Midbrain (tissue), 1 donor: ENCODE data around the gene PPIL1.

Experiments used
- DNase-seq: peaks from one replicate; lab custom pipeline; 2025; lab: John Stamatoyannopoulos, UW

The PPIL1 gene

DNA sequence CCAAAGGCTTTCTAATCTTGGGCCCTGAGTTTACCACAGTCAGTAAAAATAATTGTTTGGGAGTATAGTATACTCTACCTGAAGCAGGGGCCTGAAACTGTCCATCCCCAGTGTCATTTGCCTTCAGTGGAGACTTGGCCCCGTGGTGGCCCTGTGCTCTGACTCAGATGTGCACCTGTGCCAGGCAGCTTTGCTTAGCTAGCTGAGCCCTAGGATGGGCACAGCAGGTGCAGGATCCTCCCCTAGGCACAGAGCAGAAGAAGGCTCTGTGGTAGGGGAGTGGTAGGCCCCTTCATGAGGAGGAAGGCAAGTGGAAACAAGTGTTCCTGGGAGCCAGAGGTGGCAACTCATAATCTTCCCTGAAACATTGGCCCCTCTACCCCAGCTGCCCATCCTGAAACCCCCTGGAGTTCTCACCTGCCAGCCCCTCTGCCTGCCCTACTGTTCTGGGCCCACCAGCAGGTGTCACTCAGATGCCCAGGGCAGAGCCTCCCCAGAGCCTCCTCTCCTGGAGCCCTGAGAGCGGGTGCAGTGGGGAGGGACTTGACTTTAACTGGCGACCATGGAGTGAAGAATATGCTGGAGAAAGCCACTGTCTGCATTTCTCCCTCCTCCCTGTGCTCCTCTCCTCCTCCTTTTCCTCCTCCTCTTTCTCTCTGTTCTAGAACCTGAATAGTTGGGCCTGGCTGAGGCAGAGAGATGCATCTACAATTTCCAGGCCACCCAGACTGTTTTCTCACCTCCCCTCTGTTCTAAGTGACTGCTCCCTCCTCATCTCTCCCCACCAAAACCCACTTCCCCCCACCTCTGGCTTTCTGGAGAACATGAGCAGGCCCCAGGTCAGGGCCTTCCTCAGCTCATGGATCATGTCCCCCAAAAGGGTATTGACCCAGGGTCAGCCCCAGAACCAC is 38.2 kb downstream of the PPIL1 start:
- no peak for DNase-seq

DNA sequence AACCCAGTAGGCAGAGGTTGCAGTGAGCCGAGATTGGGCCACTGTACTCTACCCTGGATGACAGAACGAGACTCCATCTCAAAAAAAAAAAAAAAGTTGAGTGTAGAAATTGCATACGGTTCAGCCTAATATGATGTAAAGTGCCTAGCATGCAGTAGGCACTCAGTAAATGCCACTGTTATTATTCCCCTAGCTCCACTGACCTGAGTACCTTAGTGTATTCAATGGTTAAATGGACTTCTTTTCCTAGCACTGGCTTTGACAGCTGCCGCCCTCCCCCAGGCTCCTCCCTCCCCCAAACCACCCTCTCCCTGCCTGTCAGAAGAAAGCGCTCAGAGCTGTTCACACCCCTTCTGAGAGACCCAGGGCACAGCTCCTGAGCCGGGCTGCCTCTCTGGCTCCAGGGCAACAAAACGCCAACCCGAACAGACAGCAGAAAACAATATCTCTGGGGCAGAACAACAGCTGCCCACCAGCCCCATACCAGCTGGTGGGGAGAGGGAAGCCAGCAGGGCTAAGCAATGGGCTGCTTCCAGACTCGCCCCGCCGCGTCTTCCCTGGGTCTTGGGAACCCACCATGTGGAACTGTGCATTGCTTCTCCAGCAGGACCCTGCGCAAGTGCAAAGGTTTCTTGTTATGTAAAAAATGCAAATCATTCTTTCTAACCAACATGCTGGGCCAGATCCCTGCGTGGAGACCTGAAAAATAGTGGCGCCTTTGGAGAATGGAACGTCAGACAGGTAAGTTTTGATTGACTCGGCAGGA is 39.8 kb downstream of the PPIL1 start:
- DNase-seq: no peak

DNA sequence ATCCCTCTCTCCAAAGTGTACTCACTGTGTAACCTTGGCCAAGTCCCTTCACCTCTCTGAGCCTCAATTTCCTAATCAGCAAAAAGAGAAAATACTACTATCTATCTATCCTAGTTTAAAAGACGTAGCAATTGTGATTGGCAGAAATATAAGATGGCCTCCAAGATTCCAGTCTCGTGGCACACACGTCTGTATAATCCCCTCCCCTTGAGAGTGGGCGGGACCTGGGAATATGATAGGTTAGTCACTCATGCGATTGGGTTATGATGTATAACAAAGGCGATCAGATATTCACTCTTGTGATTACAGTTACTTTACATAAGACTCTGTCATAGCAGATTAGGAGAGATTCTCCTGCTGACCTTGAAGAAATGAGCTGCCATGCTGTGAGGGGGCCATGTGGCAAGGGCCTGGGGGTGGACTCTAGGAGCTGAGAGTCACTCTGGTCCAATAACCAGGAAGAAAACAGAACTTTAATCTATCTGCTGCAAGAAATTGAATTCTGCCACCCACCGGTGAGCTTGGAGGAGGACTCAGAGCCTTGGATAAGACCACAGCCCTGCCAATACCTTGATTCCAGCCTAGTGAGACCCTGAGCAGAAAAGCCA is 41.3 kb downstream of the PPIL1 start:
- DNase-seq: no peak

DNA sequence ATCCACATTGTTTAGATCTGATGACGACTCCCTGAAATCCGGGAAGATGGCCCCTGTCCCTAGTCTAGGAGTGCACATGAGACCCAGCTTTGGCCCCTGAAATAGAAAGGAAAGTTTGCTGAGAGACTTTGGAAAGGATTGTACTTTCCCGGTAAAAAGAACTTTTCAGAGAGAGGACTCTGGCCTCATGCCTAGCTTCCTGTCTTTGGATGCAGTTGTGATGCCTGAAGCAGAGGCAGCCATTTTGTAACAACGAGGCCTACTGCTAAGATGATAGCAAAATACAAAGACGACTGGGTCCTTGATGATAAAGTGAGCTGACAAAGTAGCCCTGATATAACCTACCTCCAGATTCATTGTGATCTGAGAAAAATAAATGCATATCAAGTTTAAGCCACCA is 42.3 kb downstream of the PPIL1 start:
- no peak for DNase-seq

DNA sequence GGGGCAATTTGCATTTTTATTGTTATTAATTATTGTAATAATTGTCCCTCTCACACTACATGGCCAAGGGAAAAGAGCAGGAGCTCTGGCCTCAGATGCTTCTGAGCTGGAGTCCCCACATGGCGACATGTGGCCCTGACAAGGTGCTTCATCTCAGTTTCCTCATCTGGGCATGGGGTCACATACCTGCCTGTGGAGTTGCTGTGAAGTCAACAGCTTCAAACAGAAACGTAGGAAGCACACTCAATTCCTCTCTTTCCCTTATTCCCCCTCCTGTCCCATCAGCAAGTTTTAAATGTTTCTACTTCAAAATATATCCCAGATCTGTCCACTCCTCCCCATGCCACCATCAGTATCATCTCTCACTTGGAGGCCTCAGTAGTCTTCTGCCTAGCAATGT is 44.0 kb downstream of the PPIL1 start:
- DNase-seq: no peak

DNA sequence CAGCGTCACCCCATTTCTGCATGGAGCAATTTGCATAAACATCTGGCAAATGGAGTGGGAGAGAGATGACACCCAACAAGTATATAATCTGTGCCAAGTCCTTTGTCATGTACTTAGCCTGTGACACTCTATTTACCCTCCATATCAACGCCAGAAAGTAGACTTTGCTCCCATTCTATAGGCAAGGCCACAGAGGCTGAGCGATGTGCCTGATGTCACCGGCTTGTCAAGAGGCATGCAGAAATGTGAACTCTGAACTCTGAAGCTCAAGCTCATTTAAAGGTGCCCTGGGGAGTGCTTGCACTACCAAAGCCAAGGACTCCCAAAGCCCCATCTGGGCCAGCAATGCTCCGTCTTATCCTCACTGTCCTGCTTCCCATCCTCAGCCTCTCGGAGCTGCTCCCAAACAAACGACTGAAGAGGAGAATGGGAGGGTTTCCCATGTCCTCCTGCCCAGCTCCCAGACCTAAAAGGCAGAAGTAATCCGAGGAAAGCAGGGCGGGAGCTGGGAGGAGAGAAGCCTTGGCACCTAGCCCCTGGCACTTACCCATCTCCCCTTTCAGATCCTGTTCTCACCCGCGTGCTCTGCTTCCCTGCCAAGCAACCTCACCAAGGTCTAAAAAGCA is 44.6 kb downstream of the PPIL1 start:
- DNase-seq: peak; percentile 74

DNA sequence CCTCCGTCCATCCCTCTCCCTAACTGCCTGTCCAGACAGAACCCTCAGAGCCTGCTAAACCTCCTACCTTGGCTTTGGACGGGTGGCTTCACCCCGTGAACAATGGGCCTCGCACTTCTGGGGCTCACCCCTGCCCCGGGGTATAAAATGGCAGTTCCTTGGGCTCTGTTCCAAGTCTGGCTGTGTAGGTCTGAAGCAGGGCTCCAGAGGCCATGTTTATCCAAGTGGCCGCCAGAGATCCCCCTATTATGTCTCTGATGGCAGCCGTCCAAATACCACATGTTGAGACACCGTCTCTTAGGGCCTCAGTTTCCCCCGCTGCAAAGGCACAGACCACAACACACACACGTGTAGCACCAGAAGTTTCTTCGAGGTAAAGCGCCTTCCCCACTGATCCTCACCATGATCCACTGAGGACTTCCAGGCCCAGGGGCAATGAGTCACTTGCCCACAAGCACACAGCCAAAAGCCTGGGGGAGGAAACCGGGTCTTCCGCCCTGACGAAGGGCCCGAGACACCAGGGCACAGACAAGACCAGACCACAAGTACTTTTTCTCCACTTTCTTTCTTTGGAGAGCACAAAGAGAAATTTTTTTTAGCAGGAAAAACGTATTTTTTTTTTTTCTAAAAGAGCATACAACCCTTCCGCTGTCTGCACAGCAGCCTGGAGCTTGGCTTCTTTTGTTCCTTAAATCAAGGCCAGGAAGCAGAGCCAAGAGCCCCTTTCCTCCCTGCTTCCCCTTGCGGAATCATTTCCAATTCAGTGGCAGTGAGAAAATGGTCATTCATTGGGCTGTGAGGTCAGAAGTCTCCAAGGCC is 47.1 kb downstream of the PPIL1 start:
- DNase-seq: peak; percentile 46

DNA sequence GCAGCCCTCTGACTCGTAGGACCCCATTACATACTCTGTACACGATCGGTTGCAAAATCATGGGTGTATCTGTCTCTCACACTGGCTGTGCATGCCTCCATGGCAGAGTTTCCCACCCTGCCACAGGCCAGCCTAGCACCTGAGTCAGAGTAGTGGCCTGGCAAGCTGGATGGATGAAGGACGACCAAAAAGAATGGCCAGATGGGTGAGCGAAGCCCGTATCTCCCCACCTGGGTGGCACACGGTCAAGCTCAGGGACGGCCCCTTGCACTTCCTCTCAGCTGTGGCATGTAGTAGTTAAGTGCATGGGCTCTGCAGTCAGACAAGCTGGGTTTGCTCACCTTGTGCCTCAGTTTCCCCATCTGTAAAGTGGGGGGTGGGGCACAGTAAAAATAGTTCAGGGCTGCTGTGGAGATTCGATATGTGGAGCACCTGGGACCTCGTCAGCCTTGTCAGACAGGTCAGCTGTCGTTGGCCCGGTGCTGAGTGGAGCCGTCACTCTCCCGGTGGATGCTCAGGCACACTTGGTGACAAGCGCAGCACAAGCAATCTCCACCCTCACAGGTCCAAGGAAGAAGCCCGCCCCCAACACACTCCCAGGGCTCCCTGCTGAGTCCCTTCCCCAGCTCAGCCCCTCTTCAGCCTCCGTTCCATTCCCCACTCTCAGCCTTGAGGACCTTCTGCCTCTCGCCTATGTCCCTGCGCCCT is 47.9 kb downstream of the PPIL1 start:
- DNase-seq: no peak

DNA sequence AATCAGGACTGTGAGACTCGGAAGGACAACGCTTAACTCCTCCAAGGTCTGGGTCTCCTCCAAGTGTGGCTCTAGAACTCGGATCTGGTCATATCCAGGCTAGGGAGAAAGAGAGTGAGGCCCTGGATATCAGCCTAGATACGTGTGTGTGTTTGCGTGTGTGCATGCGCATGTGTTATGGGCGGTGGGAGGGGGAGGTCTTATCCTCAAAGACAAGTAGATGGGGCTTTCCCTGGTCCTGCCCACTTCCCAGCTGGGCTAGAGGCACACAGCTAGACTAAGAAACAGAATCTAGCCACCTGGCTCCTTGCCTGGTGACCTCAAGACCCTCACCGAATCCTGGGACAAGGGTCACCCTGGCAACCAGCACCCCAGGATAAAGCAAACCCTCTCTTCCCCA is 48.6 kb downstream of the PPIL1 start:
- DNase-seq: no peak

DNA sequence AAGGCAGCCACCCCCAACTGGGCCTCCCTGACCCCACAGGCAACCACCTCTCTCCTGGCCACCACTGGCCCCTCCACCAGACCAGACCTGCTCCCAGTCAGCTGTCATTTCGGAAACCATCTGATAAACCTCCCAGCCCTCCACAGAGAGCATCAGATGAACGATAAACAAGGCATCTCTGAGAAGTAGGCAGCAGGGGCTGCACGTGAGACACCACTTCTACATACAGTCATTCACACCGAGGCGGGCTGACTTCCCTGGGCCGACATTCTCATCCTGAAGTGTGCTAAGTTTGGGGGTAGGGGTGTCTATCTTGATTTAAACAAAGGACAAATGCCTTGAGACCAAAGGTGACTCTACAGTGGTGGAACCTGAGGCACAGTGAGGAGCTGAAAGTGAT is 49.2 kb downstream of the PPIL1 start:
- no peak for DNase-seq

DNA sequence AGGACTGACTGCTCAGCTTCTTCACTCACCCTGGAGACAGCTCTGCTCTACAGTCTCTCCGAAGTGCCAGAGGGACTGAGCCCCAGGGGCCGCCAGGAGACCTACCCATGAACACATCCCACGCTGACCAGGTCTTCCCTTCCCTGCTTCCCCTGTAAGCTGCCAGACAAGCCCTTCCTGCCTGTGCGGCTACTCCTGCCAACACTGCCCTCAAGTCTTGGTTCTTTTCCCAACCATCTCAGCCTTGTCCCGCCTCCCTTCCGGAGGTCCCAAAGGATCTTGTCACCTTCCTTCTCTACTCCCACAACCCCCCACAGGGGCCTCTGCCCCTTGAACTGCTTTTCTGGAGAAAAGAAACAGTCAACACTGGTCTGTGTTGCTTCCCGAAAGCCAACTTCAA is 50.4 kb downstream of the PPIL1 start:
- DNase-seq: no peak

DNA sequence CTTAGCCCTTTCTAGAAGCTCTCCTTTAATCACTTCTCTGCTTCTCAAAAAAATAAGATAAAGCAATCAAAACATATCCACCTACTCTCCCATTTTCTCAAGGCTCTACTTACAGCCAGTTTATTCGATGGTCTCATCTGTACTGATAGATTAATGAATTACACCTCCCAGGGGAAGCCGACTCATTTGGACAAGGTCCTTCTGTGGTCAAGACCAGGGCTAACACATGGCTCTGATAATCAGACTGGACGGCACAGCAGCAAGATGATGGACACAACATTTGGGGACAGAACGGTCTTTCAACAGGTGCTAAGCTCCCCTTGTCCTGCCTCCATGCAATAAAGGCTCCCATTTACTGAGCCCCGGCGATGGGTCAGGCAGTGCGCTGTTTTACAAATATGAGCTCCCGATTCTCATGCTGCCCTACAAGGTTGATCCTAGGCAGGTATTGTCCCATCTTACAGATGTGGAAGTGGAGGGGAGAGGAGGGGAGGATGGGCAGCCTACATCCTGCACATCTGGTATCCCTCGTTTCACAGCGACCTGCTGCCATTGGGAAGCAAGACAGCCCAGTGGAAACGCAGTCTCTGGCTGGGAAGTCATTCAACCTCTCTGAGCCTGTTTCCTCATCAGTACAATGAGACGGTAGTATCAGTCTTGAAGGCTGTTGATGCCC is 51.0 kb downstream of the PPIL1 start:
- DNase-seq: no peak

DNA sequence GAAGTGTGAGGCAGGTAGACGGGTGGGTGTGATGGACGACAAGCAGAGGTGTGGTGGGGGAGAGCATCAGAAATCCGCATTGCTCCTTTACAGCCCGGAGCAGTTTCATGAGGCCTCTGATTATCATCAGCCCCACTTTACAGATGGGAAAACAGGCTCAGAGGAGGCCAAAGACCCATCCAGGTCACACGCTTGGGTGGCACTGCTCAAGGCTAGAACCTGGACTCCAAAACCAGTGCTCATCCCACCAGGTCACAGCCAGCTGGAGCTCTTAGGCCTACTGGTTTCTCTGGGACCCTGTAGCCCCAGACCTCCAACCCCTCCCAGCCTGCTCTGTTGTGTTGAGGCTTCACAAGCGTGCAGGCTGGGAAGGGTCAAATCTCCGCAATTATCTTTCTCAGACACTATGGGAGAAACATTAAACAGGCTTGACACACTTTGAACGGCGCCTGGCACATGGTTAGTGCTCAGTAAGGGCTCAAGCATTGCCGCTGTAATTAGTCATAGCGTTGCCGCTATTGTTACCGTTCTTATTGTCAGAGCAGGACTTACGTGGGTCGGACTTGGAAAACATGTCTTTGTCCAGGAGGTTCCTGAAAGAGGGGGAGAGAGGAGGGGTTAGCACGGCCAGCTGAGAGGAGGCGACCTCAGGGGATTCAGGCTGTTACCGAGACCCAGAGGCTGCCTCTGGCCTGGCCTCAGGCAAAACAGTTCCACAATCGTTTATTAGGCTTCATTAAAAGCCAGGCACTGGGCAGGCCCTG is 51.9 kb downstream of the PPIL1 start:
- DNase-seq: no peak

DNA sequence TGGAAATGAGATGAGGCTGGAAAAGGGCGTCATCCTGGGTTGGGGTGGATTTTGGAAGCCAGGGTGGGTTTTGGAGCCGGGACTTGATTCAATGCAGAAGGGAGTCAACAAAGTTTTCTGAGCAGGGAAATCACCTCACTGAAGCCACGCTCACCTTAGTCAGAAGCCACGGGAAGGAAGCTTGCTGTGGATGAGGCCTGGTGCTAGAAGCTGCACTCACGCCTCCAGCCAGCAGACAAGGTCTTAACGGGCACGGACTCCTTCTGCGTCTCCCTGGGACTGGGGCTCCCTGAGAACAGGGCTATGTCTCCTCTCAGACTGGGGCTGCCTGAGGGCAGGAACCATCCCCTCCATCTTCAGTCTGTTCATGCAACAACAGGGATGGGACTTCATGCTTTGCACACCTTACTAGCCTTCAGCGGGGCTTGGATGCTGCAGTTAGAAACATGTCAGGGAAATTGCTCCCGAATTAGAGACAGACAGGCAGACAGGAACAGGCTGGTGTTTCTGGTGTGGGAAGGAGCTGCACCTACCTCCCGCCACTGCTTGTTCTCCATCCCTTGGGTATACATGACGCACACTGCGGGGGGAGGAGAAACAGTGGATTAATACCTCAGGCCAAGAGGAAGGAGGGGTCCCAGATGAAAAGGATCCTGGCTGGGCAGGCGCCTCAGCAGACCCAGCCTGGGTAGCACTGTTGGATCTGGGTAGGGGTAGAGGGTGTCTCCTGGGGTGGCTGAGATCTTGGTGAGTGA is 52.8 kb downstream of the PPIL1 start:
- no peak for DNase-seq

DNA sequence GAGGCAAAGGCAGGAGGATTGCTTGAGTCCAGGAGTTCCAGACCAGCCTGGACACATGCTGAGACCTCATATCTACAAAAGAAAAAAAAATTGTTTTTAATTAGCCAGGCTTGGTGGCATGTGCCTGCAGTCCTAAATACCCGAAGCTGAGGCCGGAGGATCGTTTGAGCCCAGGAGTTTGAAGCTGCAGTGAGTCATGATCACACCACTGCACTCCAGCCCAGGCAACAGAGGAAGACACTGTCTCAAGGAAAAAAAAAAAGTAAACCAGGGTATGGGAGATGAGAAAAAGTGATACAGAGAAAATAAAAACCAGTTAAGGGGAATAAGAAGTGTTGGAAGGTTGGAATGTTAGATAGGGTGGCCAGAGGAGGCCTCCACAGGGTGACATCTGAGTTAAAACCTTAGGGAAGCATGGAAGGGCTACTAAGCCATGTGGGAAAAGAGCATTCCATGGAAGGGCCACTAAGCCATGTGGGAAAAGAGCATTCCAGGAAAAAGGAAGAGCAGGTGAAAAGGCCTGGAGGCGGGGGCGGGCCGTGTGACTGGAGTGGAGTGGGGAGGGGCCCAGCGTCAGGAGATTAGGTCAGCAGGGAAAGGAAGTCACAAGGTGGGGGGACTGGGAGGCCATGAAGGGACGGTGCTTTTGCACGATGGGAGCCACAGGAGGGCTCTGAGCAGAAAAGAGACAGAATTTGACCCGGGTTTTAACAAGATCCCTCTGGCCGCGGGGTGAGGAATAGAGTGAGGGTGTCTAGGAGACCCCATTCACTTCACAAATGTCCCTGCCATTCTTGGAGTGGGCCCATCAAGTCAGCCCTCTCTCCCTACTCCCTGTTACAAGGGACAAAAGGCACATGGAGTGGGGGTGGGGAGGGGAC is 53.7 kb downstream of the PPIL1 start:
- DNase-seq: no peak

DNA sequence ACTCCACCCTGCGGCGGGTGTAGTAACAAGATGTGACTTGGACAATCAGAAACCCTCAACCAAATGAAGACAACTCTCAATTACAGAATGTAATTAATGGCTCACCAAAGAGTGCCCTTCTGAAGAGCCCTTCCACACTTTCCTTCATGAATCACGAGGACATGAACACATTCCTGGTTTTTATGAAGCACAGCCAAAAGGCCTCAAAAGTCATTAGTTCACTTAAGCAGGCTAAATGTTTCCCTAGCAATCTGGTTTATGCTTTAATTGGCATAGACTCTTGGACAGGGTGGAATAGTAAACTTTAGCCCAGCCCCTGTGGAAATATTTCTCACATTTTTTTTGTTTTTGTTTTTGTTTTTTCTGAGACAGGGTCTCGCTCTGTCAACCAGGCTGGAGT is 55.8 kb downstream of the PPIL1 start:
- DNase-seq: no peak

DNA sequence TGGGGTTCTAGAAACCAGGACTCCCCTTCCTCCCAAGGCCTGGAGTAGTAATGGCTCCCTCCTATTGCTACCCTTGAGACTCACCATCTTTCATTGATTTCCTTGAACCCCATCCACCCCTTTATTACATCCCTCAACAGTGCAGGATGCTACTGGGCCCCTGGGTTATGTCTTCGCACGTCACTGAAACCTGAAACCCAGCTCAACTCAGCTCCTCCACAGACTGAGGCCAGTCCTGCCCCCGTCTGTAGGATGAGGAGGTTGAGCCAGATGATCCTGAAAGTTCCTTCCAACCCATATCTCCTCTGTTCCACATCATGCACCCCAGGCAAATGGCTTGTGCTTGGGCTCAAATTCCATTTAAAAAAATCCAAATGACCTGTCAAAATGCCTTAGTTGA is 56.8 kb downstream of the PPIL1 start:
- no peak for DNase-seq
